Activated CD8-positive, alpha-beta T cell treated with anti-CD3 and anti-CD28 coated beads for 36 hours (primary cell): Measurements from ENCODE around the gene SLC2A10. TPM values are rescaled to one million over a fixed set of nuclear protein-coding genes. Genes with fewer than 3 reads are reported as not detected.

Source experiments
- ATAC-seq: fragments of 200-7000 bp; cut with Tn5 transposase; one replicate; pipeline ENCODE4 v1.10.0; 2021; ENCODE audit warnings: mild to moderate bottlenecking, moderate library complexity
- CTCF ChIA-PET: fragments of 350-600 bp; sonication (Branson Sonifier 250); formaldehyde crosslinking; loops from one replicate; lab custom pipeline; 2021; ENCODE audit warnings: antibody characterized with exemption; lab: Charles Lee
- POLR2A ChIA-PET: fragments of 350-600 bp; sonication (Branson Sonifier 250); formaldehyde crosslinking; loops from one replicate; lab custom pipeline; 2021; ENCODE audit warnings: antibody characterized with exemption; lab: Charles Lee
- DNase-seq: peaks from one replicate; pipeline ENCODE4 v3.0.0-alpha.2; 2020
- H3K27ac Mint-ChIP-seq: one replicate; pipeline ENCODE4 v1.8.0; 2021; ENCODE audit warnings: mild to moderate bottlenecking, mixed read lengths
- H3K27me3 Mint-ChIP-seq: one replicate; pipeline ENCODE4 v1.8.0; 2021; ENCODE audit warnings: mixed read lengths
- H3K36me3 Mint-ChIP-seq: one replicate; pipeline ENCODE4 v1.8.0; 2021; ENCODE audit warnings: low read depth, mixed read lengths
- H3K4me1 Mint-ChIP-seq: one replicate; pipeline ENCODE4 v1.8.0; 2021; ENCODE audit warnings: low read depth, mixed read lengths
- H3K4me3 Mint-ChIP-seq: one replicate; pipeline ENCODE4 v1.8.0; 2021; ENCODE audit warnings: mild to moderate bottlenecking, moderate library complexity, mixed read lengths
- H3K9me3 Mint-ChIP-seq: one replicate; pipeline ENCODE4 v1.8.0; 2021; ENCODE audit warnings: mixed read lengths
- intact Hi-C: fragments of 100-400 bp; cut with micrococcal nuclease; formaldehyde crosslinking; loops from one replicate; pipeline ENCODE4 v1.10.0; 2022
- total RNA-seq, 2 experiments: library from RNA; stranded (reverse); gene quantifications; one replicate each; pipeline ENCODE4 v1.2.3, GENCODE V29; 2021
- TF ChIP-seq, protein P1 (sequence below): fragments of 200-600 bp; IDR thresholded peaks from one replicate; pipeline ENCODE4 v1.8.0; 2022; ENCODE audit warnings: antibody characterized with exemption, mild to moderate bottlenecking

Gene SLC2A10
- total RNA-seq, 2 experiments from 2014 or later: not detected

DNA sequence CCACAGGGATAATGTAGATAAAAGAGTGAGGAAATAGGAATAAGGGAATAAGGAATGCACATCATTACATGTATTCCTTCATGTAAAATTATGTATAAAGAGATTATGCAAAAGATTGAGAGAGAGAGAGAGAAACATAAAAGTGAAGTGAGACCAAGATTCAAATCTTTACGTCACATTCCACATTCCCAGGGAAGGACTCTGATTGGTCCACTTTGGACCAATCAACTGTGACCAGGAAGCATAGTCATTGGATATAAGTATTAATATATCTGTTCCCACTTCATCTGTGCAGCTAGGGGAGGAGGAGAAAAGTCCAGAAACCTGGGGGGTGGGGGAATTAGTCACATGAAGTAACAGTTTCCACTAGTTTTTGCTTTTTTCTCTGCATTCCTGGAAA is 66.4 kb downstream of the SLC2A10 start:
- no peak for ATAC-seq
- H3K27me3 Mint-ChIP-seq: peaks cover 13% of the 10 kb centered on the region
- H3K4me3 Mint-ChIP-seq: no peak overlapping the region
- no peaks in the 10 kb centered on the region for H3K9me3 Mint-ChIP-seq
- ChIA-PET CTCF (interaction anchor here (1.4 kb wide), 1 partner anchor 8 kb away, joined by 6 read pairs; no protein-coding TSS in a partner anchor), POLR2A (no interaction called here)
- DNase-seq: no peak
- H3K36me3 Mint-ChIP-seq: no peaks in the 10 kb centered on the region
- no peaks in the 10 kb centered on the region for H3K4me1 Mint-ChIP-seq
- TF ChIP-seq, protein P1, sequence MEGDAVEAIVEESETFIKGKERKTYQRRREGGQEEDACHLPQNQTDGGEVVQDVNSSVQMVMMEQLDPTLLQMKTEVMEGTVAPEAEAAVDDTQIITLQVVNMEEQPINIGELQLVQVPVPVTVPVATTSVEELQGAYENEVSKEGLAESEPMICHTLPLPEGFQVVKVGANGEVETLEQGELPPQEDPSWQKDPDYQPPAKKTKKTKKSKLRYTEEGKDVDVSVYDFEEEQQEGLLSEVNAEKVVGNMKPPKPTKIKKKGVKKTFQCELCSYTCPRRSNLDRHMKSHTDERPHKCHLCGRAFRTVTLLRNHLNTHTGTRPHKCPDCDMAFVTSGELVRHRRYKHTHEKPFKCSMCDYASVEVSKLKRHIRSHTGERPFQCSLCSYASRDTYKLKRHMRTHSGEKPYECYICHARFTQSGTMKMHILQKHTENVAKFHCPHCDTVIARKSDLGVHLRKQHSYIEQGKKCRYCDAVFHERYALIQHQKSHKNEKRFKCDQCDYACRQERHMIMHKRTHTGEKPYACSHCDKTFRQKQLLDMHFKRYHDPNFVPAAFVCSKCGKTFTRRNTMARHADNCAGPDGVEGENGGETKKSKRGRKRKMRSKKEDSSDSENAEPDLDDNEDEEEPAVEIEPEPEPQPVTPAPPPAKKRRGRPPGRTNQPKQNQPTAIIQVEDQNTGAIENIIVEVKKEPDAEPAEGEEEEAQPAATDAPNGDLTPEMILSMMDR: no peak
- intact Hi-C loops: no loop called here
- H3K27ac Mint-ChIP-seq: no peak overlapping the region

DNA sequence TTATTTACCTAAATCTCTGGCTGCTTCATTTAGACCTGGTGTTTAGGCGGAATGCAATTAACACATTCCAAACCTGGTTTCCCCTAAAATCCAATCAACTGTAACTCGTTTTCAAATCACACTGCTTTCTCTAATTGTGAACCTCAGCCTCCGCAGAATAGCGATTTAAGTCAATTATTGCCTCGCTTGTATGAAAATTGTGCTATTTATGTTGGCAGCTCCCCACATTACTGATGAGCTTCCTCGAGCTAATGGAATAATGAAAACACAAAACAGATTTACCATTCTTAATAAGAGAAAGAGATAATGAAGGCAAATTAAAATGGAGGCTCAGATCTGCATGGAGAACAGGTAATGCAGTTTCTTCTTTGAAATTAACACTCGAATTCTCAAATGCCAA is 67.9 kb downstream of the SLC2A10 start:
- no peak for ATAC-seq
- POLR2A ChIA-PET: no interaction called here
- no peak overlapping the region for H3K27ac Mint-ChIP-seq
- intact Hi-C loops: no loop called here
- H3K4me3 Mint-ChIP-seq: no peak overlapping the region
- no peak for DNase-seq
- peaks cover 13% of the 10 kb centered on the region for H3K27me3 Mint-ChIP-seq
- CTCF ChIA-PET: no interaction called here
- H3K36me3 Mint-ChIP-seq: no peaks in the 10 kb centered on the region
- TF ChIP-seq, protein P1: no peak
- H3K9me3 Mint-ChIP-seq: no peaks in the 10 kb centered on the region
- H3K4me1 Mint-ChIP-seq: no peaks in the 10 kb centered on the region

DNA sequence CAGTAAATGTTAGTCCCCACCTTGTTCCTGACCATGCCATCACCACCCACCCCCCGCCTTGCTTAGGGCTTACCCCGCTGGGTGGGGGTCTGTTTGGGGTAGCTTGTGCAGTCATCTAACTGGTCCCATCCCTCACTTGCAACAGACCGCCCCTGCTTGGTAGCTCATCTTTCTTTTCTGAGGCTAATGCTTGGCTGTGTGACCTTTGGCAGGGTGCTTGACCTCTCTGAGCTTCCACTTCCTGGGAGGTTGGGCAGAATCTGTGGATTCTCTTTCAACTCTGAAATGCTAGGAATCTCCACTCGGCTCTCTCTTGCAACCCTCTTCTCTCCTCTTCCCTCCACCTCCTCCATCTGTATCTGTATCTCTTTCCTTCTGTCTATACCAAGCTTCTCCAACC is 70.4 kb downstream of the SLC2A10 start:
- Mint-ChIP-seq H3K27me3 (peaks cover 9% of the 10 kb centered on the region), H3K9me3 (no peaks in the 10 kb centered on the region), H3K4me3 (no peak overlapping the region), H3K27ac (no peak overlapping the region), H3K36me3 (no peaks in the 10 kb centered on the region), H3K4me1 (no peaks in the 10 kb centered on the region)
- intact Hi-C loops: no loop called here
- CTCF ChIA-PET: no interaction called here
- DNase-seq: no peak
- TF ChIP-seq, protein P1: no peak
- POLR2A ChIA-PET: no interaction called here
- no peak for ATAC-seq

DNA sequence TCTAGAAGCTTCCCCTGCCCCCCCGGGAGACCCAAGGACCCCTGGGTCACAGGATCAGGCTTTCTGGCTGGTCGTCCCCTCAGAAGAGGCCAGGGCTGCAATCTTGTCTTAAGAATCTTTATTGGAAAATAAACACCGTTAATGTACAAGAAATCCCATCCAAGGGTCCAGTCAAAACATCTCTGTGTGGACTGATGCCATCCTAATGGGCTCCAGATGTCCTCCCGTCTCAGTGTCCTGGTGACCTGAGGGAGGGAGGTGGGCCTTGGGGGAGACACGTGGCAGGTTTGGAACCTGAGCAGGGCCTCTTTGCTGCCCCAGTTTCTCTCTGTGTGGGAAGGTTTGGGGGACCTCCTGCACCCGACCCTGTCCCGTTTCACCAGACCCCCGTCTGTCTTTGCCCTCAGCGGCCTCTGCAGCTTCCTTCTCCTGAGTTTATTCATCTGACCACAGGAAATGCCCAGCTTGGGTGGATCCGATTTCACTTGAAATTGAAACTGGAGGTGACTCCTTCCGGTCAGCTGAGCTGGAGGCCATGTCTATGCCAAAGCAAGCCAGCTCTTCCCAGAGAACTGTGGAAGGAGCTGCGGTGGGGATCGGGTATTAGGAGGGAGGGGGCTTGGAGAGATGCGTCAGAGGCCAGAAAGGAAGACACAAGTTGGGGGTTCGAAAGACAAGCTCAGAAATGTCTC is 75.1 kb downstream of the SLC2A10 start:
- DNase-seq (no peak), ATAC-seq (no peak)
- H3K4me1 Mint-ChIP-seq: no peaks in the 10 kb centered on the region
- ChIA-PET POLR2A (no interaction called here), CTCF (interaction anchor here (0.9 kb wide), 1 partner anchor 32 kb away, joined by 3 read pairs; no protein-coding TSS in a partner anchor)
- H3K36me3 Mint-ChIP-seq: no peaks in the 10 kb centered on the region
- TF ChIP-seq, protein P1: no peak
- peaks cover 10% of the 10 kb centered on the region for H3K27me3 Mint-ChIP-seq
- intact Hi-C loops: no loop called here
- no peak overlapping the region for H3K4me3 Mint-ChIP-seq
- no peaks in the 10 kb centered on the region for H3K9me3 Mint-ChIP-seq
- H3K27ac Mint-ChIP-seq: no peak overlapping the region

Other genes with a start within 250 kb of the SLC2A10 start
- gene ZNF334, start 196.1 kb upstream of the SLC2A10 start, total RNA-seq: 1 to 10 TPM; 4.2 to 4.4 TPM
- not detected for gene OCSTAMP, start 159.0 kb upstream of the SLC2A10 start, total RNA-seq
- not detected for gene SLC13A3, start 58.2 kb upstream of the SLC2A10 start, total RNA-seq
- 10 to 100 TPM; 12.2 to 13.6 TPM for gene TP53RK, start 20.2 kb upstream of the SLC2A10 start, total RNA-seq
- gene EYA2, start 185.2 kb downstream of the SLC2A10 start, total RNA-seq: not detected